OCI-LY1 (cell line): ENCODE data around the gene FABP1.

Source experiments
- H2AFZ ChIP-seq: fragments of 200-600 bp; sonication (generic), shearing (Covaris generic); 2 replicates; pipeline ENCODE4 v1.6.0; 2014; ENCODE audit warnings: antibody characterized with exemption, mild to moderate bottlenecking, low read length
- H3F3A ChIP-seq: fragments of 200-600 bp; sonication (generic), shearing (Covaris generic); 2 replicates; pipeline ENCODE4 v1.6.0; 2014; ENCODE audit warnings: mild to moderate bottlenecking, antibody characterized with exemption, low read length, moderate library complexity; ENCODE audit not compliant: insufficient read depth
- H3K27ac ChIP-seq: fragments of 200-600 bp; sonication (generic); 2 replicates; pipeline ENCODE4 v1.5.1; 2014; ENCODE audit warnings: low read length, mixed run types, mild to moderate bottlenecking, low read depth; ENCODE audit not compliant: poor library complexity, severe bottlenecking
- H3K27me3 ChIP-seq: fragments of 200-600 bp; sonication (generic); 2 replicates; pipeline ENCODE4 v1.6.0; 2014; ENCODE audit warnings: antibody characterized with exemption, mild to moderate bottlenecking, low read length, moderate library complexity; ENCODE audit not compliant: insufficient read depth
- H3K36me3 ChIP-seq: fragments of 200-600 bp; sonication (generic); 2 replicates; pipeline ENCODE4 v1.6.1; 2014; ENCODE audit warnings: mild to moderate bottlenecking, antibody characterized with exemption, low read length, moderate library complexity, mixed read lengths; ENCODE audit not compliant: insufficient read depth
- H3K4me1 ChIP-seq: fragments of 200-600 bp; sonication (generic); 2 replicates; pipeline ENCODE4 v1.5.1; 2014; ENCODE audit warnings: mild to moderate bottlenecking, low read length, moderate library complexity; ENCODE audit not compliant: insufficient read depth, severe bottlenecking
- H3K4me2 ChIP-seq: fragments of 200-600 bp; sonication (generic), shearing (Covaris generic); 2 replicates; pipeline ENCODE4 v1.6.1; 2014; ENCODE audit warnings: low read length
- H3K4me3 ChIP-seq: fragments of 200-600 bp; sonication (generic); 2 replicates; pipeline ENCODE4 v1.5.1; 2014; ENCODE audit warnings: low read length, low read depth, mild to moderate bottlenecking, mixed read lengths; ENCODE audit not compliant: poor library complexity, severe bottlenecking
- H3K79me2 ChIP-seq: fragments of 200-600 bp; shearing (Covaris generic); 2 replicates; pipeline ENCODE4 v1.6.1; 2016; ENCODE audit warnings: mixed run types, low read length, mixed read lengths; ENCODE audit not compliant: insufficient read depth
- H3K9ac ChIP-seq: fragments of 200-600 bp; sonication (generic), shearing (Covaris generic); 2 replicates; pipeline ENCODE4 v1.6.1; 2014; ENCODE audit warnings: mild to moderate bottlenecking, low read length, mixed read lengths
- H3K9me2 ChIP-seq: fragments of 200-600 bp; sonication (generic), shearing (Covaris generic); 2 replicates; pipeline ENCODE4 v1.6.1; 2014; ENCODE audit warnings: low read depth, mild to moderate bottlenecking, low read length, mixed read lengths
- H3K9me3 ChIP-seq: fragments of 200-600 bp; shearing (Covaris generic); 2 replicates; pipeline ENCODE4 v1.6.1; 2014; ENCODE audit warnings: low read length, mixed read lengths
- H4K20me1 ChIP-seq: fragments of 200-600 bp; sonication (generic), shearing (Covaris generic); 2 replicates; pipeline ENCODE4 v1.6.0; 2016; ENCODE audit warnings: mild to moderate bottlenecking, low read length; ENCODE audit not compliant: insufficient read depth
- EZH2 ChIP-seq: fragments of 200-600 bp; sonication (generic), shearing (Covaris generic); IDR thresholded peaks from 2 replicates; pipeline ENCODE4 v1.8.0; 2017; ENCODE audit warnings: borderline replicate concordance, mixed run types, mild to moderate bottlenecking, antibody characterized with exemption, low read length, moderate library complexity, mixed read lengths
- TF ChIP-seq, protein P1 (sequence below): fragments of 200-600 bp; sonication (generic), shearing (Covaris generic); IDR thresholded peaks from 2 replicates; pipeline ENCODE4 v1.5.1; 2017; ENCODE audit warnings: mild to moderate bottlenecking, antibody characterized with exemption, low read length, moderate library complexity, mixed read lengths

Gene FABP1

DNA sequence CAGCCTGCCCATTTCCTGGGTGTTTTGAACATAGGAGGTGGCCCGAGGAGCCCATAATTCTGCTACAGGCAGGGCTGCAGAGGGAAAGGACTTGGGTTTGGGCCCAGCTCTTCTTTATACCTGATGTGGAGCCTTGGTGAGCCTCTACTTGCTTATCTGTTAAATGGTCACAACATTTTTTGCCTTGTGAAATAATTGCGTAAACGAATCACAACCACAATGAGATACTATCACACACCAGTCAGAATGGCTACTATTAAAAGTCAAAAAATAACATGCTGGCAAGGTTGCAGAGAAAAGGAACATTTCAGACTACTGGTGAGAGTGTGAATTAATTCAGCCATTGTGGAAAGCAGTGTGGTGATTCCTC is 4.1 kb upstream of the FABP1 start:
- Histone ChIP-seq H3K9me2 (no peaks in the 10 kb centered on the region), H3K4me1 (no peaks in the 10 kb centered on the region), H2AFZ (no peak overlapping the region), H4K20me1 (no peaks in the 10 kb centered on the region), H3K4me2 (no peak overlapping the region), H3K79me2 (no peaks in the 10 kb centered on the region), H3K27ac (no peak overlapping the region), H3K9ac (no peak overlapping the region), H3K9me3 (no peaks in the 10 kb centered on the region), H3K4me3 (no peak overlapping the region), H3K36me3 (no peaks in the 10 kb centered on the region), H3F3A (no peaks in the 10 kb centered on the region), H3K27me3 (no peaks in the 10 kb centered on the region)
- no peak for TF ChIP-seq EZH2
- TF ChIP-seq, protein P1, sequence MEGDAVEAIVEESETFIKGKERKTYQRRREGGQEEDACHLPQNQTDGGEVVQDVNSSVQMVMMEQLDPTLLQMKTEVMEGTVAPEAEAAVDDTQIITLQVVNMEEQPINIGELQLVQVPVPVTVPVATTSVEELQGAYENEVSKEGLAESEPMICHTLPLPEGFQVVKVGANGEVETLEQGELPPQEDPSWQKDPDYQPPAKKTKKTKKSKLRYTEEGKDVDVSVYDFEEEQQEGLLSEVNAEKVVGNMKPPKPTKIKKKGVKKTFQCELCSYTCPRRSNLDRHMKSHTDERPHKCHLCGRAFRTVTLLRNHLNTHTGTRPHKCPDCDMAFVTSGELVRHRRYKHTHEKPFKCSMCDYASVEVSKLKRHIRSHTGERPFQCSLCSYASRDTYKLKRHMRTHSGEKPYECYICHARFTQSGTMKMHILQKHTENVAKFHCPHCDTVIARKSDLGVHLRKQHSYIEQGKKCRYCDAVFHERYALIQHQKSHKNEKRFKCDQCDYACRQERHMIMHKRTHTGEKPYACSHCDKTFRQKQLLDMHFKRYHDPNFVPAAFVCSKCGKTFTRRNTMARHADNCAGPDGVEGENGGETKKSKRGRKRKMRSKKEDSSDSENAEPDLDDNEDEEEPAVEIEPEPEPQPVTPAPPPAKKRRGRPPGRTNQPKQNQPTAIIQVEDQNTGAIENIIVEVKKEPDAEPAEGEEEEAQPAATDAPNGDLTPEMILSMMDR = no peak

DNA sequence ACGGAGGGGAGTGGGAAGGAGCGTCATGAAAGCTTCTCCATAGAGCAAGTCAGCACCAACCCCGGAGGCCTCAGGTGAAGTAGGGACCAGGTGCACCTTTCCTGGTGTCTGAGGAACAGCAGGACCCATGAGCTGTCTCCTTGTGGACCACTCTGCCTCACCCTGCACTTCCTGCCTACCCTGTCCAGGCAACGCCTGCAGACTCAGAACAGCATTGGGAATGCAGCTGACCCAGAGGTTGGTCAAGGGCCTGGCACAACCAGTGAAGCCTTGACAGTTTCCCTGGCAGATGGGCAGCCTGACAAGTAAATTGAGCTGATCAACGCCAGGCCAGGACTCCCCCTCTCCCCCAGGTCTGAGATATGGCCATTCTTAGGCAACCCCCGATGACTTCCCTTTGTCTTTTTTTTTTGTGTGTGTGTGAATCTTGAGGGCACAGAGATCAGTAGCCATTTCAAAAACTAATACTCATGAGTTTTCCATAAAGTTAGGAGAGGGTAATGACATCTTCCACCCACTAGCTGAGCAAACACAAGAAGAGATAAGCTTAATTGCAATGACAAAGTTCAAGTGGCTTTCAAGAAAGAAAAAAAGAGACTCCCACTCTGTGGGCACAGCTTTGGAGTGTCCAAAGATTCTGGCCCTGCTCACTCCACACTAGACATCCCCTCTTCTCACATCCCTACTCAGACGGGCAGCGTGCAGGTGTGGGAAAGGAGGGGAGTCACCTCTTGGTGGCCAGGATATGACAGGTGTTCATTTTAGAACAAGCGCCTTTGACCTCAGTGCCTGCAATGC is 3.5 kb upstream of the FABP1 start:
- Histone ChIP-seq H3K36me3 (no peaks in the 10 kb centered on the region), H3K79me2 (no peaks in the 10 kb centered on the region), H3K9me2 (no peaks in the 10 kb centered on the region), H3K4me1 (no peaks in the 10 kb centered on the region), H3K4me2 (no peak overlapping the region), H4K20me1 (no peaks in the 10 kb centered on the region), H3K27me3 (no peaks in the 10 kb centered on the region), H3F3A (no peaks in the 10 kb centered on the region), H3K9me3 (no peaks in the 10 kb centered on the region), H3K4me3 (no peak overlapping the region), H2AFZ (no peak overlapping the region), H3K27ac (no peak overlapping the region), H3K9ac (no peak overlapping the region)
- no peak for TF ChIP-seq EZH2
- TF ChIP-seq, protein P1 = no peak

DNA sequence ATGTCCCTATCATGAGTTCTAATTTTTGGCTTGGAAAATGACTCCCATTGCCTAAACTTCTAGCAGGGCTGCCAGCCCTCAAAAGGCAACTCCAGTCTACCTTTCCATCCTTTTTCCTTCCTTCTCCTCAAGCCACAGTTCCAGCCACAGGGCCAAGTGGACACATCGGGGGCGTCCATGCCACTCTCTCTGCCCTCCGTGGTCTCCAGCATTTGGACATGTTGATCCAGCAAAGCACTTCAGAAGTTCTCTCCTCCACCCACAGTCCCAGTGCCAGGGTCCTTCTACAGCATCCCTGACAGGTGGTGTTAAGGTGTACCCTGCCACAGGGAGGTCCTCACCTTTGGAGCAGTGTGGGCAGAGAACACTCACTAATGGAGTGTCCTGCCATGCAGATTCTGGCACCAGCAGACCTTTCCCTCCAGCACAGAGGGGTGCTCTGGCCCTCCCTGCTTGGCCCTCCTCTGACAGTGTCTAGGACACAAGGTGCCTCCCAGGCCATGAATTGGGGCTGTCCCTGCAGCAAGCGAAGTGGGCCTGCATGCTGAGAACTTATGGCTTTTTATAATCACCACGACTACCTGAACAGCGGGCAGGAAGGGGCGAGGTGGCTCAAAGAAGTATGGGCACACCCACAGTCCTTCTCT is 1.6 kb upstream of the FABP1 start:
- Histone ChIP-seq H3K4me2 (no peak overlapping the region), H3K9me2 (no peaks in the 10 kb centered on the region), H3K27ac (no peak overlapping the region), H2AFZ (no peak overlapping the region), H3F3A (no peaks in the 10 kb centered on the region), H3K9ac (no peak overlapping the region), H3K79me2 (no peaks in the 10 kb centered on the region), H3K4me3 (no peak overlapping the region), H3K4me1 (no peaks in the 10 kb centered on the region), H4K20me1 (no peaks in the 10 kb centered on the region), H3K27me3 (no peaks in the 10 kb centered on the region), H3K36me3 (no peaks in the 10 kb centered on the region), H3K9me3 (no peaks in the 10 kb centered on the region)
- TF ChIP-seq, protein P1 = no peak
- TF ChIP-seq EZH2 = no peak
